Calu3 (cell line): ENCODE data around the gene DENND5B. TPM values are rescaled to one million over a fixed set of nuclear protein-coding genes. Genes with fewer than 3 reads are reported as not detected.
"Not testable (repeated sequence)": the region's sequence is repeated elsewhere in the genome, so short reads cannot be mapped to it uniquely, and the experiment has no call there.

Experiments
- BruUV-seq: library from RNA; stranded (reverse); fragments of 400-500 nt; replicated peaks from 2 replicates; lab custom pipeline; 2021; lab: Mats Ljungman, UMichigan
- CTCF ChIA-PET: fragments of 300-600 bp; sonication (Branson Sonifier 250); formaldehyde crosslinking; loops from one replicate; lab custom pipeline; 2022; ENCODE audit warnings: antibody characterized with exemption; lab: Charles Lee
- DNase-seq: peaks from one replicate; pipeline ENCODE4 v3.0.0; 2022
- H3K27ac Mint-ChIP-seq: one replicate; pipeline ENCODE4 v1.8.0; 2022; ENCODE audit warnings: mixed read lengths; ENCODE audit not compliant: unreplicated experiment
- H3K27me3 Mint-ChIP-seq: one replicate; pipeline ENCODE4 v1.8.0; 2022; ENCODE audit warnings: mixed read lengths; ENCODE audit not compliant: unreplicated experiment
- H3K36me3 Mint-ChIP-seq: one replicate; pipeline ENCODE4 v1.8.0; 2022; ENCODE audit warnings: mild to moderate bottlenecking, moderate library complexity, mixed read lengths; ENCODE audit not compliant: insufficient read depth, unreplicated experiment
- H3K4me1 Mint-ChIP-seq: one replicate; pipeline ENCODE4 v1.8.0; 2022; ENCODE audit warnings: mild to moderate bottlenecking, low read depth, mixed read lengths; ENCODE audit not compliant: unreplicated experiment
- H3K4me3 Mint-ChIP-seq: one replicate; pipeline ENCODE4 v1.8.0; 2022; ENCODE audit warnings: mild to moderate bottlenecking, low read depth, moderate library complexity, mixed read lengths; ENCODE audit not compliant: unreplicated experiment
- H3K9me3 Mint-ChIP-seq: one replicate; pipeline ENCODE4 v1.8.0; 2022; ENCODE audit warnings: low read depth, mixed read lengths; ENCODE audit not compliant: unreplicated experiment
- CTCF ChIP-seq: fragments of 200-600 bp; IDR thresholded peaks from one replicate; pipeline ENCODE4 v1.8.0; 2022; ENCODE audit warnings: antibody characterized with exemption; ENCODE audit not compliant: unreplicated experiment
- intact Hi-C: fragments of 100-400 bp; cut with micrococcal nuclease; formaldehyde crosslinking; loops from one replicate; pipeline ENCODE4 v1.10.0; 2022; ENCODE audit not compliant: unreplicated experiment
- total RNA-seq: library from RNA; stranded (reverse); gene quantifications from 2 replicates; pipeline ENCODE4 v1.2.3, GENCODE V29; 2022

The DENND5B gene
- total RNA-seq, 1 experiment from 2014 or later: 10.2 TPM

- DNase-seq: no peak
- intact Hi-C loops: no loop called here
- Mint-ChIP-seq H3K27ac (no peak overlapping the region), H3K36me3 (peaks cover 6% of the 10 kb centered on the region), H3K4me3 (no peak overlapping the region), H3K27me3 (no peaks in the 10 kb centered on the region), H3K9me3 (no peaks in the 10 kb centered on the region), H3K4me1 (peaks cover 34% of the 10 kb centered on the region)
- BruUV-seq: no TSS peak
- TF ChIP-seq CTCF: no peak
- CTCF ChIA-PET: no interaction called here
Measured at GRCh38 chr12:31478898-31479297, 112.0 kb downstream of the DENND5B start.

GRCh38 chr12:31478425-31478824 is 112.5 kb downstream of the DENND5B start:
- Mint-ChIP-seq H3K4me1 (peaks cover 35% of the 10 kb centered on the region), H3K27me3 (no peaks in the 10 kb centered on the region), H3K9me3 (no peaks in the 10 kb centered on the region), H3K4me3 (no peak overlapping the region), H3K27ac (no peak overlapping the region), H3K36me3 (peaks cover 6% of the 10 kb centered on the region)
- BruUV-seq: no TSS peak
- intact Hi-C loops: no loop called here
- CTCF ChIA-PET: no interaction called here
- DNase-seq: no peak
- TF ChIP-seq CTCF: no peak

GRCh38 chr12:31477687-31478086 is 113.2 kb downstream of the DENND5B start:
- Mint-ChIP-seq H3K36me3 (peaks cover 6% of the 10 kb centered on the region), H3K4me3 (no peak overlapping the region), H3K4me1 (peaks cover 28% of the 10 kb centered on the region), H3K27ac (no peak overlapping the region), H3K9me3 (no peaks in the 10 kb centered on the region), H3K27me3 (no peaks in the 10 kb centered on the region)
- BruUV-seq: no TSS peak
- CTCF ChIA-PET: no interaction called here
- intact Hi-C loops: no loop called here
- TF ChIP-seq CTCF: no peak
- no peak for DNase-seq

- peaks cover 6% of the 10 kb centered on the region for H3K36me3 Mint-ChIP-seq
- CTCF ChIA-PET: interaction anchor here (0.6 to 1.7 kb wide), 2 partner anchors 16 to 1005 kb away, joined by 3 to 4 read pairs; no protein-coding TSS in a partner anchor
- H3K4me3 Mint-ChIP-seq: no peak overlapping the region
- H3K27ac Mint-ChIP-seq: no peak overlapping the region
- no peak for DNase-seq
- no peaks in the 10 kb centered on the region for H3K9me3 Mint-ChIP-seq
- TF ChIP-seq CTCF: no peak
- H3K27me3 Mint-ChIP-seq: no peaks in the 10 kb centered on the region
- BruUV-seq: no TSS peak
- H3K4me1 Mint-ChIP-seq: peaks cover 22% of the 10 kb centered on the region
- intact Hi-C loops: no loop called here
Measured at GRCh38 chr12:31476437-31476836, 114.5 kb downstream of the DENND5B start.

- H3K27ac Mint-ChIP-seq: peak overlapping the region; percentile 35
Measured at GRCh38 chr12:31475610-31476009, 115.3 kb downstream of the DENND5B start.

More at GRCh38 chr12:31475610-31476009, 115.3 kb downstream of the DENND5B start:
- H3K27me3 Mint-ChIP-seq, BruUV-seq, H3K9me3 Mint-ChIP-seq, H3K36me3 Mint-ChIP-seq, intact Hi-C loops: not testable (repeated sequence)
- peaks cover 25% of the 10 kb centered on the region for H3K4me1 Mint-ChIP-seq
- H3K4me3 Mint-ChIP-seq: peak overlapping the region; percentile 24
- CTCF ChIA-PET: interaction anchor here (0.5 to 1.7 kb wide), 6 partner anchors 11 to 769 kb away, joined by 3 to 4 read pairs (median 3); no protein-coding TSS in a partner anchor
- peak; percentile 20 for DNase-seq
